Activated CD4-positive, alpha-beta T cell treated with anti-CD3 and anti-CD28 coated beads for 4 hours (primary cell): ENCODE results near the gene SLC25A13.

Source experiments
- DNase-seq, 2 donors: peaks; one replicate each; pipeline ENCODE4 v3.0.0-alpha.2; 2020

SLC25A13 gene

DNA sequence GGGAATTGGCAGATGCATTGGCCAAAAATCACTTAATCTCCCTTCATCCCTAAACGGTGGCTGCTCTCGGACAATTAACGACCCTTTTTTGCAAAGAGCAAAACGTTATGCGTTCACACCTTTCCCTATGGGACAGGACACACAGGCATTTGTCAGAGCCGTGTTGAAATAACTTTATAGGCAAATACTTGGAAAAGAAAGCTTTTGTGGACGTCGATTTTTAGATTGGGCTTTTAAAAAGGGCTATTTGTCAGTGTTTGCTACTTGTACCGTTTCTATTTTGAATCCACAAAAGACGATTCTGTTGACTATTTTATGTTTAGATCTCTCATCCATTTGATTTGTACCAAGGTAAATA is 245.6 kb downstream of the SLC25A13 start:
- no peak for DNase-seq

DNA sequence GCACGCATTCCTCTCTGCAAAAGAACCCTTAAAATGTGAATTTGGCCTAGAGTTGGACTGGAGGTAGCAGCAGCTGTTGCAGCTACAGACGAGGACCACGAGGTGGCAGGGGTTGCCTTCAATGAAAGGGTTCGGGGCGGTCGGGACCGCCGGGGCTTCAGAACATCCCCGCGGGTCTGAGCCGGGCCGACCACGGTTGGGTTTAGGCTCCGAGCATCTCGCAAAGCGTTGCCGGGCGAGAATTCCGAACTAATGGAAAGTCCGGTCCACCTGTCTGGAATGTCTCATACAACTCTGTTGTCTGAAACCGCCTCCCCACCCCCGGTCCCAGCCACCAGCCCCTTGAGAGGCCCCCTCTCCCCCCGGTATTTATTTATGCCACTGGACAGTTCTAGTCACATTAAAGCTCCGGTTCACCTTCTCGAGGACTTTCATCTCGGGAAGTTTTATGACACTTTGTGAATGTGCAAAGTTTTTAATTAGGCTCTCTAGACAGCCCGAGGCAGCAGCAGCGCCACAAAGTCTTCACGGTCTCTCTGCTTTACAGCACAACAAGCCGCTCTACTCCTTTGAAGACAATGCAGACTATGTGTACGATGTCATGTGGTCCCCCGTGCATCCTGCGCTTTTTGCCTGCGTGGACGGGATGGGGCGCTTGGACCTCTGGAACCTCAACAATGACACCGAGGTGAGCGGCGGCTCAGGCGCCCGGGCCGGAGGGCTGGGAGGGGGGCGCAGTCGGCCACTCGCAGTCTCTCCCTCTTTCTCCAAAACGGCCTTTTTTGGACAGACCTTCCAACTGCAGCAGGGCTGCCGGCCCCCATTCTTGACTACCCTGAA is 246.2 kb downstream of the SLC25A13 start:
- DNase-seq = peak; percentile 37 to 44

GRCh38 chr7:96074871-96075270 is 247.0 kb downstream of the SLC25A13 start:
- no peak for DNase-seq
